ENCODE measurements around the gene LAMA5.

DNA sequence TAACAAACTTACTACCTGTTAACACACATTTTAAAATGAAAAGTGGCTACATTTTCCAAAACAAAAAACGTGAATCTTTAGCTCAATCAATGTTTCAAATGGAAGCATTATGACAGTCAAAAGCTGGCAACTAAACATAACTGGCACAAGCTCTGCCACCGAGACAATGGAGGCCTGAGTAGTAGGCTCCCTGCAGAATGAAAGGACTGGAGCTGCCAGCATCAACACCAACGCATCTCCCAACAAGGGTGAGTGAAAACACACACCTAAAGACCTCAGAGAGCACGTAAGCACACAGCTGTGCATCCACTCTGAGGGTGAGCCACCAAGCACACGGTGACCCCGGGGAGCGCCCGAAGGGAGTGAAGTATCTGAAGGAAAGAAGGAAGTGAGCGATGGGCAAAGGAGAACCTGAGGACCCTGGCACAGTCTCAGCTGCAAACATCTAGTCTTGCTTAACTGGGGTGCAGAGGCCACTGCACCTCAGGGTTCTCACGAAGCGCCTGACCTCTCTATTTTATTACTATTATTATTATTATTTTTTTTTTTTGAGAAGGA is 65.9 kb downstream of the LAMA5 start:
- TF ChIP-seq, protein P1, sequence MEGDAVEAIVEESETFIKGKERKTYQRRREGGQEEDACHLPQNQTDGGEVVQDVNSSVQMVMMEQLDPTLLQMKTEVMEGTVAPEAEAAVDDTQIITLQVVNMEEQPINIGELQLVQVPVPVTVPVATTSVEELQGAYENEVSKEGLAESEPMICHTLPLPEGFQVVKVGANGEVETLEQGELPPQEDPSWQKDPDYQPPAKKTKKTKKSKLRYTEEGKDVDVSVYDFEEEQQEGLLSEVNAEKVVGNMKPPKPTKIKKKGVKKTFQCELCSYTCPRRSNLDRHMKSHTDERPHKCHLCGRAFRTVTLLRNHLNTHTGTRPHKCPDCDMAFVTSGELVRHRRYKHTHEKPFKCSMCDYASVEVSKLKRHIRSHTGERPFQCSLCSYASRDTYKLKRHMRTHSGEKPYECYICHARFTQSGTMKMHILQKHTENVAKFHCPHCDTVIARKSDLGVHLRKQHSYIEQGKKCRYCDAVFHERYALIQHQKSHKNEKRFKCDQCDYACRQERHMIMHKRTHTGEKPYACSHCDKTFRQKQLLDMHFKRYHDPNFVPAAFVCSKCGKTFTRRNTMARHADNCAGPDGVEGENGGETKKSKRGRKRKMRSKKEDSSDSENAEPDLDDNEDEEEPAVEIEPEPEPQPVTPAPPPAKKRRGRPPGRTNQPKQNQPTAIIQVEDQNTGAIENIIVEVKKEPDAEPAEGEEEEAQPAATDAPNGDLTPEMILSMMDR (IDR thresholded peaks at IDR 0.05) = no peak
- TF ChIP-seq EZH2 (IDR thresholded peaks at IDR 0.05; ENCODE audit: borderline replicate concordance, insufficient read depth, low read depth, low read length, poor library complexity, severe bottlenecking) = no peak

Measured in B cell (primary cell).